Kidney (tissue), 14 donors: Measurements from ENCODE around the gene TYRP1. TPM values are rescaled to one million over a fixed set of nuclear protein-coding genes. Genes with fewer than 3 reads are reported as not detected.

Source experiments
- DNase-seq, 5 donors: peaks; one replicate each; pipeline ENCODE4 v3.0.0-alpha.2; 2013 to 2020
- FAIRE-seq: peaks from 2 replicates; lab custom pipeline; 2012; peaks lifted over from hg19 to GRCh38; lab: Jason Lieb, UNC
- H3K27ac ChIP-seq, 2 donors: one replicate each; pipeline ENCODE4 v1.7.0; 2013; ENCODE audit warnings: low read depth in 2 of 2, low read length in 2 of 2, inconsistent platforms in 1 of 2
- H3K27me3 ChIP-seq: one replicate; pipeline ENCODE4 v1.7.1; 2013; ENCODE audit warnings: low read length, inconsistent platforms; ENCODE audit not compliant: control insufficient read depth, insufficient read depth
- H3K36me3 ChIP-seq, 3 donors: one replicate each; pipeline versions ENCODE4 v1.7.0 to v1.7.1; 2013; ENCODE audit warnings: low read length in 3 of 3, control low read depth in 1 of 3, inconsistent platforms in 1 of 3; ENCODE audit not compliant: insufficient read depth in 3 of 3, control insufficient read depth in 2 of 3
- H3K4me1 ChIP-seq, 3 donors: one replicate each; pipeline versions ENCODE4 v1.7.0 to v1.7.1; 2013; ENCODE audit warnings: low read length in 3 of 3, inconsistent platforms in 1 of 3, low read depth in 1 of 3; ENCODE audit not compliant: control insufficient read depth in 2 of 3, insufficient read depth in 2 of 3
- H3K4me3 ChIP-seq, 3 donors: one replicate each; pipeline versions ENCODE4 v1.7.0 to v1.8.1; 2013; ENCODE audit warnings: low read length in 3 of 3, control low read depth in 1 of 3, inconsistent platforms in 1 of 3
- H3K9ac ChIP-seq, 3 donors: one replicate each; pipeline versions ENCODE4 v1.7.0 to v1.7.1; 2013; ENCODE audit warnings: low read length in 3 of 3, control low read depth in 1 of 3, inconsistent platforms in 1 of 3
- H3K9me3 ChIP-seq, 3 donors: one replicate each; pipeline versions ENCODE4 v1.7.0 to v1.7.1; 2013; ENCODE audit warnings: low read length in 3 of 3, control low read depth in 1 of 3, inconsistent platforms in 1 of 3; ENCODE audit not compliant: control insufficient read depth in 2 of 3, insufficient read depth in 1 of 3
- CTCF ChIP-seq: IDR thresholded peaks from 3 replicates; pipeline ENCODE4 v1.5.1; 2012; ENCODE audit warnings: mild to moderate bottlenecking, moderate library complexity, borderline replicate concordance; ENCODE audit not compliant: insufficient read depth; ENCODE audit errors: extremely low read depth
- intact Hi-C: fragments of 100-400 bp; cut with DNase I; formaldehyde crosslinking; loops from one replicate; pipeline ENCODE4 v1.11.1; 2022
- polyA plus RNA-seq: library from polyadenylated mRNA; stranded (reverse); fragments of 350-450 nt; fragmentation: Illumina TruSeq; extraction: RNeasy Lipid Tissue Mini Kit (QIAGEN cat#74804); gene quantifications from one replicate; pipeline ENCODE4 v1.2.3, GENCODE V29; 2014; ENCODE audit warnings: low read depth, low replicate concordance; ENCODE audit not compliant: insufficient read depth
- total RNA-seq: library from RNA; stranded (reverse); fragmentation: NEBNext Ultra II Directional; extraction: Animal tissue kit (Norgen Biotek cat#: 25700); gene quantifications from one replicate; pipeline ENCODE4 v1.2.1, GENCODE V29; 2021
- donor health status: control.
- donor health status: control.
- donor health status: control.
- donor health status: control.
- donor health status: control.
- donor health status: DM: yes; HTN: yes; CAD: no.
- donor health status: Normal renal cell carcinoma (clear cell type).

TYRP1 gene
- total and polyA plus RNA-seq, 2 donors from 2014 or later, result 0.41 to 10.0 TPM

GRCh38 chr9:12712532-12712931 is 19.3 kb downstream of the TYRP1 start:
- Histone ChIP-seq H3K36me3 (no peaks in the 10 kb centered on the region), H3K27ac (no peak overlapping the region), H3K4me1 (no peaks in the 10 kb centered on the region), H3K9me3 (no peaks in the 10 kb centered on the region), H3K9ac (no peak overlapping the region), H3K4me3 (no peak overlapping the region), H3K27me3 (no peaks in the 10 kb centered on the region)
- no peak for DNase-seq
- intact Hi-C loops, result no loop called here
- FAIRE-seq, result no peak
- TF ChIP-seq CTCF, result no peak

- no peak for FAIRE-seq
- no peak for DNase-seq
- H3K4me1 ChIP-seq, result no peaks in the 10 kb centered on the region
- intact Hi-C loops, result no loop called here
- no peak overlapping the region for H3K4me3 ChIP-seq
- no peak for TF ChIP-seq CTCF
- H3K36me3 ChIP-seq, result no peaks in the 10 kb centered on the region
- no peaks in the 10 kb centered on the region for H3K27me3 ChIP-seq
- H3K9me3 ChIP-seq, result no peaks in the 10 kb centered on the region
- no peak overlapping the region for H3K9ac ChIP-seq
- H3K27ac ChIP-seq, result no peak overlapping the region
Measured at GRCh38 chr9:12715268-12715667, 22.1 kb downstream of the TYRP1 start.

- intact Hi-C loops, result no loop called here
- no peak for FAIRE-seq
- Histone ChIP-seq H3K9ac (no peak overlapping the region), H3K36me3 (no peaks in the 10 kb centered on the region), H3K4me3 (no peak overlapping the region), H3K27ac (no peak overlapping the region), H3K4me1 (no peaks in the 10 kb centered on the region), H3K27me3 (no peaks in the 10 kb centered on the region), H3K9me3 (no peaks in the 10 kb centered on the region)
- DNase-seq, result no peak
- TF ChIP-seq CTCF, result no peak
Measured at GRCh38 chr9:12716823-12717600, 23.8 kb downstream of the TYRP1 start.
